ENCODE data around the gene NTM.

The NTM gene

GRCh38 chr11:131917634-131918384, 547.4 kb downstream of the NTM start:
- no peak for TF ChIP-seq SPI1 (IDR thresholded peaks at IDR 0.05; ENCODE audit: borderline replicate concordance, low read depth)
- TF ChIP-seq, protein P1, sequence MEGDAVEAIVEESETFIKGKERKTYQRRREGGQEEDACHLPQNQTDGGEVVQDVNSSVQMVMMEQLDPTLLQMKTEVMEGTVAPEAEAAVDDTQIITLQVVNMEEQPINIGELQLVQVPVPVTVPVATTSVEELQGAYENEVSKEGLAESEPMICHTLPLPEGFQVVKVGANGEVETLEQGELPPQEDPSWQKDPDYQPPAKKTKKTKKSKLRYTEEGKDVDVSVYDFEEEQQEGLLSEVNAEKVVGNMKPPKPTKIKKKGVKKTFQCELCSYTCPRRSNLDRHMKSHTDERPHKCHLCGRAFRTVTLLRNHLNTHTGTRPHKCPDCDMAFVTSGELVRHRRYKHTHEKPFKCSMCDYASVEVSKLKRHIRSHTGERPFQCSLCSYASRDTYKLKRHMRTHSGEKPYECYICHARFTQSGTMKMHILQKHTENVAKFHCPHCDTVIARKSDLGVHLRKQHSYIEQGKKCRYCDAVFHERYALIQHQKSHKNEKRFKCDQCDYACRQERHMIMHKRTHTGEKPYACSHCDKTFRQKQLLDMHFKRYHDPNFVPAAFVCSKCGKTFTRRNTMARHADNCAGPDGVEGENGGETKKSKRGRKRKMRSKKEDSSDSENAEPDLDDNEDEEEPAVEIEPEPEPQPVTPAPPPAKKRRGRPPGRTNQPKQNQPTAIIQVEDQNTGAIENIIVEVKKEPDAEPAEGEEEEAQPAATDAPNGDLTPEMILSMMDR (IDR thresholded peaks at IDR 0.05; ENCODE audit: insufficient read depth, low read length), result no peak
- TF ChIP-seq GABPA (IDR thresholded peaks at IDR 0.05; ENCODE audit: low read depth), result no peak
- no peak for TF ChIP-seq POLR2AphosphoS5 (IDR thresholded peaks at IDR 0.05; ENCODE audit: low read depth)
- no peak for TF ChIP-seq REST (IDR thresholded peaks at IDR 0.05; ENCODE audit: insufficient replicate concordance, low read depth)
- DNase-seq (ENCODE audit: low read depth in 1 of 2, low spot score in 1 of 2), result no peak
- Histone ChIP-seq H3K4me3 (replicated peaks; ENCODE audit: insufficient read depth, low read length) (no peak overlapping the region), H3K27ac (replicated peaks) (no peak overlapping the region), H3K27me3 (ENCODE audit: insufficient read depth, poor library complexity, severe bottlenecking) (no peaks in the 10 kb centered on the region)

- TF ChIP-seq SPI1 (IDR thresholded peaks at IDR 0.05; ENCODE audit: borderline replicate concordance, low read depth) (no peak), GABPA (IDR thresholded peaks at IDR 0.05; ENCODE audit: low read depth) (no peak), POLR2AphosphoS5 (IDR thresholded peaks at IDR 0.05; ENCODE audit: low read depth) (no peak), REST (IDR thresholded peaks at IDR 0.05; ENCODE audit: insufficient replicate concordance, low read depth) (no peak)
- TF ChIP-seq, protein P1 (IDR thresholded peaks at IDR 0.05; ENCODE audit: insufficient read depth, low read length), result no peak
- Histone ChIP-seq H3K27ac (replicated peaks) (no peak overlapping the region), H3K4me3 (replicated peaks; ENCODE audit: insufficient read depth, low read length) (no peak overlapping the region), H3K27me3 (ENCODE audit: insufficient read depth, poor library complexity, severe bottlenecking) (no peaks in the 10 kb centered on the region)
- no peak for DNase-seq (ENCODE audit: low read depth in 1 of 2, low spot score in 1 of 2)
These were observed 548.2 kb downstream of the NTM start for GRCh38 chr11:131918663-131919062.

- no peak overlapping the region for H3K4me3 ChIP-seq (replicated peaks; ENCODE audit: insufficient read depth, low read length)
- H3K27ac ChIP-seq (replicated peaks), result no peak overlapping the region
These were observed 551.8 kb downstream of the NTM start for GRCh38 chr11:131922220-131922619.

More at GRCh38 chr11:131922220-131922619, 551.8 kb downstream of the NTM start:
- DNase-seq (ENCODE audit: low read depth in 1 of 2, low spot score in 1 of 2), result no peak
- no peaks in the 10 kb centered on the region for H3K27me3 ChIP-seq (ENCODE audit: insufficient read depth, poor library complexity, severe bottlenecking)
- TF ChIP-seq POLR2AphosphoS5 (IDR thresholded peaks at IDR 0.05; ENCODE audit: low read depth) (no peak), GABPA (IDR thresholded peaks at IDR 0.05; ENCODE audit: low read depth) (no peak), REST (IDR thresholded peaks at IDR 0.05; ENCODE audit: insufficient replicate concordance, low read depth) (no peak), SPI1 (IDR thresholded peaks at IDR 0.05; ENCODE audit: borderline replicate concordance, low read depth) (no peak)
- TF ChIP-seq, protein P1 (IDR thresholded peaks at IDR 0.05; ENCODE audit: insufficient read depth, low read length), result no peak
